HUES64 (cell line): Measurements from ENCODE around the gene UNC50.

Experiments
- H3K27ac ChIP-seq: 2 replicates; pipeline ENCODE4 v1.7.0; 2013; ENCODE audit warnings: low read depth, low read length, inconsistent platforms
- H3K27me3 ChIP-seq: 2 replicates; pipeline ENCODE4 v1.6.1; 2013; ENCODE audit warnings: mild to moderate bottlenecking, low read length; ENCODE audit not compliant: insufficient read depth
- H3K36me3 ChIP-seq: 2 replicates; pipeline ENCODE4 v1.6.1; 2013; ENCODE audit warnings: mild to moderate bottlenecking, low read length; ENCODE audit not compliant: insufficient read depth
- H3K4me1 ChIP-seq: 2 replicates; pipeline ENCODE4 v1.6.1; 2013; ENCODE audit warnings: mild to moderate bottlenecking, low read length, moderate library complexity; ENCODE audit not compliant: insufficient read depth
- H3K4me3 ChIP-seq: 2 replicates; pipeline ENCODE4 v1.5.1; 2013; ENCODE audit warnings: mild to moderate bottlenecking, low read length, moderate library complexity
- H3K9ac ChIP-seq: 2 replicates; pipeline ENCODE4 v1.6.1; 2013; ENCODE audit warnings: mild to moderate bottlenecking, low read depth, low read length
- H3K9me3 ChIP-seq: 2 replicates; pipeline ENCODE4 v1.6.1; 2013; ENCODE audit warnings: low read depth, low read length; ENCODE audit not compliant: insufficient read depth
- WGBS: fragments of 150-250, 120-280 bp; methylation state at CpG from one replicate; pipeline ENCODE4 v1.1.7; 2013; ENCODE audit warnings: missing lambda C conversion rate; 5-methylcytosine and 5-hydroxymethylcytosine counted together

Gene UNC50

GRCh38 chr2:98578231-98578630 lies 30.2 kb upstream of the UNC50 start:
- Histone ChIP-seq H3K9me3 (no peaks in the 10 kb centered on the region), H3K36me3 (peaks cover 43% of the 10 kb centered on the region), H3K27ac (no peak overlapping the region), H3K4me1 (no peaks in the 10 kb centered on the region), H3K4me3 (no peak overlapping the region), H3K27me3 (no peaks in the 10 kb centered on the region), H3K9ac (no peak overlapping the region)
- WGBS, result 95% methylated on average over 9 of the region's 9 CpGs

- no peak overlapping the region for H3K9ac ChIP-seq
- H3K4me3 ChIP-seq, result no peak overlapping the region
- WGBS, result 93% methylated on average over 7 of the region's 7 CpGs
- no peaks in the 10 kb centered on the region for H3K27me3 ChIP-seq
- H3K36me3 ChIP-seq, result peaks cover 38% of the 10 kb centered on the region
- H3K27ac ChIP-seq, result no peak overlapping the region
- H3K9me3 ChIP-seq, result no peaks in the 10 kb centered on the region
- no peaks in the 10 kb centered on the region; the same call in 1 of the 2 replicates for H3K4me1 ChIP-seq
Observed at GRCh38 chr2:98579926-98580325, 28.5 kb upstream of the UNC50 start.

DNA sequence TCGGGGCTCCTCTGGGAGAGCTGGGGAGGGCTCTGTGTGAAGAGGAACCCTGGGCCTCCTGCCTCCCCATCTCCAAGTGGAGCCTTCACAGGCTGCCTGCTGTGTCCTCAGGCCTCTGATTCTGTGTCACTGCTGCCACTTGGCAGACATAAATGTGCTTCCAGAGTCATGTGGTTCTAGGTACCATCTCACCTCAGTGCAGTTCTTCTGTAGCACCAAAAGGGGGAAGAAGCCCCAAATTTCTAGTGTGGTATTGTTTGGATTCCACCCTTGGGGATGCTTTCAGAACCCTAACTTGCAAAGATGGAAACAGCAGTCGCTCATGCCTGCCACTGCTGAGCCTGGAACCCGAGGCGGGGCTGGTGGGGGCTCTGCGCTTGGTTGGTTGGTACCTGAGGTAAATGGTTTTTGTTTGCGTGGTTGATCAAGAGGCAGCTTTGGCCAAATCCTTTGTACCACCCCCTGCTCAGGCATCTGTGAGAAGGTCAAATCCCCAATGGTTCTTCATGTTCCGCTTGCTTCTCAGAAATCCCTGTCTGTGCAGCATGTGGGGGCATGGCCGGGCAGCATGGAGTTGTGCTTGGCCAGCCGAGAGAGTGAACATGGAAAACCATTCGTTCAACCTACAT lies 27.6 kb upstream of the UNC50 start:
- Histone ChIP-seq H3K9ac (no peak overlapping the region), H3K27ac (no peak overlapping the region), H3K27me3 (no peaks in the 10 kb centered on the region), H3K9me3 (no peaks in the 10 kb centered on the region), H3K4me1 (no peaks in the 10 kb centered on the region; the same call in 1 of the 2 replicates), H3K4me3 (no peak overlapping the region), H3K36me3 (peaks cover 34% of the 10 kb centered on the region)
- 94% methylated on average over 9 of the region's 10 CpGs for WGBS

DNA sequence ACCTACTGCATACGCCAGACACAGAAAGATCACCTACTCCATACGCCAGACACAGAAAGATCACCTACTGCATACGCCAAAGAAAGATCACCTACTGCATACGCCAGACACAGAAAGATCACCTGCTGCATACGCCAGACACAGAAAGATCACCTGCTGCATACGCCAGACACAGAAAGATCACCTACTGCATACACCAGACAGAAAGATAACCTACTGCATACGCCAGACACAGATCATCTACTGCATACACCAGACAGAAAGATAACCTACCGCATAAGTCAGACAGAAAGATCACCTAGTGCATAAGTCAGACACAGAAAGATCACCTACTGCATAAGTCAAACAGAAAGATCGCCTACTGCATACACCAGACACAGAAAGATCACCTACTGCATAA lies 25.9 kb upstream of the UNC50 start:
- Histone ChIP-seq H3K4me3 (no peak overlapping the region), H3K36me3 (peaks cover 32% of the 10 kb centered on the region), H3K27ac (no peak overlapping the region), H3K27me3 (no peaks in the 10 kb centered on the region), H3K9ac (no peak overlapping the region), H3K9me3 (no peaks in the 10 kb centered on the region), H3K4me1 (no peaks in the 10 kb centered on the region; the same call in 1 of the 2 replicates)
- 95% methylated on average over 9 of the region's 9 CpGs for WGBS

DNA sequence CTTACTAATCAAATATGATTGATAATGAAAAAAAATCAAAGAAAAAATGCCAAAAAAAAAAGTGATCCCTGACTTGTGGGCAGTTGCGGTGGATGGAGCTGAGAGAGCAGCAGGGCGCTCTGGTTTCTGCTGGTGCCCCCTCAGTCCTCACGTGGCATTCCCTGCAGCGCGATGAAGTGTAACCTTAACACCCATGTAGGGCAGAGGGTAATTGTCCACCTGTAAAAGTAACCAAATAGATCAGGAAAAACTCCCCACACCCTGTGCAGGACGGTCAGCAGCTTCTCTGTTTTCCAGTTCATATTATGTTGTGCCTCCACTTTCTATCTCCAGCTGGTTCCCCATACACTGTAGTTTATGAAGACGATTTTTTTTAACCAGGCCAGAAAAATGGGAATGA lies 25.1 kb upstream of the UNC50 start:
- Histone ChIP-seq H3K27me3 (no peaks in the 10 kb centered on the region), H3K4me1 (no peaks in the 10 kb centered on the region; the same call in 1 of the 2 replicates)

GRCh38 chr2:98583816-98584618 lies 24.4 kb upstream of the UNC50 start:
- Histone ChIP-seq H3K4me1 (no peaks in the 10 kb centered on the region; the same call in 1 of the 2 replicates), H3K9ac (no peak overlapping the region), H3K27ac (no peak overlapping the region), H3K36me3 (peaks cover 20% of the 10 kb centered on the region), H3K4me3 (no peak overlapping the region), H3K27me3 (no peaks in the 10 kb centered on the region), H3K9me3 (no peaks in the 10 kb centered on the region)
- WGBS, result 89% methylated on average over 10 of the region's 10 CpGs

More for the DNA sequence above, 25.1 kb upstream of the UNC50 start:
- Histone ChIP-seq H3K9ac (no peak overlapping the region), H3K36me3 (peaks cover 26% of the 10 kb centered on the region), H3K4me3 (no peak overlapping the region), H3K27ac (no peak overlapping the region), H3K9me3 (no peaks in the 10 kb centered on the region)
- 97% methylated on average over 6 of the region's 7 CpGs for WGBS

DNA sequence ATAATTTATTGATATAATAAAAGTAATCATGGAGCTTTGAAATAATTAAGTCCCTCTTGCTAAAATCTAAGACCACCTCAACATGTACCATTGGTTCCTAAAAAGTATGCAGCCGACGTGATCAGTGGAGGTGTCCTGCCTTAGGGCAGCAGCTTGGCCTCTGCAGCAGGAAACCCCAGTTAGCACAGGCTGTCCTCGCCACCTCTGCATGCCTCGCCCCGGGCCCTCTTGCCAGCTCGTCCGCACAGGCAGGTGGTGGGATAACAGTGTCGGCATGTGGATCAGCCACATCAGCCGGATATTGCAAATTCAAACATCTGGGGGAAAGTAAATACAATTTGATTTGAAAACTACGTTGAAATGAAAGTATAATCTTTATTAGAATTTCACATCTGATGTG lies 23.0 kb upstream of the UNC50 start:
- Histone ChIP-seq H3K9ac (no peak overlapping the region), H3K27ac (no peak overlapping the region), H3K9me3 (no peaks in the 10 kb centered on the region), H3K4me3 (no peak overlapping the region), H3K27me3 (no peaks in the 10 kb centered on the region), H3K4me1 (no peaks in the 10 kb centered on the region; the same call in 1 of the 2 replicates), H3K36me3 (peaks cover 20% of the 10 kb centered on the region)
- 94% methylated on average over 10 of the region's 10 CpGs for WGBS

- Histone ChIP-seq H3K27me3 (no peaks in the 10 kb centered on the region), H3K4me3 (no peak overlapping the region), H3K9ac (no peak overlapping the region), H3K27ac (no peak overlapping the region), H3K36me3 (peaks cover 18% of the 10 kb centered on the region), H3K4me1 (no peaks in the 10 kb centered on the region; the same call in 1 of the 2 replicates), H3K9me3 (no peaks in the 10 kb centered on the region)
- WGBS, result 96% methylated on average over 6 of the region's 6 CpGs
Observed at GRCh38 chr2:98586551-98587140, 21.7 kb upstream of the UNC50 start.

DNA sequence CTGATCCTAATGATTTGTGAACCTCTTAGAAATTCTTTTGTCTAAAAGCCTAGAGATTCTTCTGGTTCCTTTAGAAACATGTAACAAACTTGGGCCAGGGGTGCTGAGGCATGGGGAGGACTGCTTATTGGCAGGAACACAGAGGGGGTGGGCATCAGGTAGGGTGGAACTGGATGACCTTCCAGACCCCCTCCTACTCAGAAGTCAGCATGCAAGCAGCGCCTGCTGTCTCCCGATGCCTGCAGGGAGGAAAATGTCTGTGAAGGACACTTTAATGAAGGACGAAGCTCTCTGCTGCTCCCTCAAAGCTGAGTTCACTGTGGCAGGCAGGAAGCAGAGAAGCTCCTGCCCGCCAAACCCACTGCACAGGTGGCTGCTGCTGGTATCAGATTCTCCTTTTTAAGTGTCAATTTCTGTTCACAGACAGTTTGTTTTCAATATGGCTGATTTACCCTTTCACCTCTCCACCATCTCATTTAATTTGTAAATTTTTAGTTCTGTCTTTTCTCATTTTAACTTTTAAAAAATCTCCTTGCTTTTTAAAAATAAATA lies 19.4 kb upstream of the UNC50 start:
- Histone ChIP-seq H3K4me1 (no peaks in the 10 kb centered on the region), H3K9me3 (peaks cover under 1% of the 10 kb centered on the region; the same call in 1 of the 2 replicates), H3K36me3 (peaks cover 9% of the 10 kb centered on the region; the same call in 1 of the 2 replicates), H3K9ac (no peak overlapping the region), H3K4me3 (no peak overlapping the region), H3K27me3 (no peaks in the 10 kb centered on the region), H3K27ac (no peak overlapping the region)
- WGBS, result 92% methylated on average over 4 of the region's 4 CpGs

GRCh38 chr2:98589489-98589888 lies 18.9 kb upstream of the UNC50 start:
- Histone ChIP-seq H3K36me3 (peaks cover 9% of the 10 kb centered on the region; the same call in 1 of the 2 replicates), H3K27ac (no peak overlapping the region), H3K9ac (no peak overlapping the region), H3K4me1 (no peaks in the 10 kb centered on the region), H3K27me3 (no peaks in the 10 kb centered on the region), H3K9me3 (peaks cover 4% of the 10 kb centered on the region; the same call in 1 of the 2 replicates), H3K4me3 (no peak overlapping the region)
- 97% methylated on average over 4 of the region's 4 CpGs for WGBS

DNA sequence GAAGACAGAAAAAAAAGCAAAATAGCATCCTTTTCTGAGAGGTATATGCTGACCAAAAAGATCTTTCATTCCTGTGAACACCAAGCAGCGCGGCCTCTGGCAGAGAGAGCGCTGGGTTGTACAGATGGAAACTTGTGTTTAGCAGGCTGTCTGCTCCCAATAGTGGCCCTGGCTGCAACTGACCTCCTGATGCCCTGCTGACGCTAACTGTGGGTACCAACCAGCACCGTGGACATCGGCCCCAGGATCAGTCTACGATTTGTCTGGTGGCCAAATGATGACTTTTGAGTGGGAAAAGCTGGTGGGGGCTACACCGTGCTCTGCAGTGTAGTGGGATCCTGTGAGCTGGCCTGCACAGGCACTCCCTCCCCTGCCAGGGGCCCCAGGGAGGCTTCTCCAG lies 15.8 kb upstream of the UNC50 start:
- no peaks in the 10 kb centered on the region for H3K27me3 ChIP-seq
- H3K9me3 ChIP-seq, result peaks cover 4% of the 10 kb centered on the region; the same call in 1 of the 2 replicates
- 95% methylated on average over 8 of the region's 8 CpGs for WGBS
- H3K4me3 ChIP-seq, result no peak overlapping the region
- no peaks in the 10 kb centered on the region for H3K4me1 ChIP-seq
- H3K36me3 ChIP-seq, result 0 out of 2 replicates have a peak, but pooled peaks cover 8% of the 10 kb centered on the region
- H3K9ac ChIP-seq, result no peak overlapping the region
- no peak overlapping the region for H3K27ac ChIP-seq
